Parathyroid adenoma (tissue), 2 donors: ENCODE measurements around the gene PRR15L.

Source experiments
- H2AFZ ChIP-seq: fragments of 300-600 bp; sonication (generic); one replicate; pipeline ENCODE4 v1.7.0; 2017; ENCODE audit warnings: antibody characterized with exemption, mild to moderate bottlenecking
- H3K27ac ChIP-seq: fragments of 300-600 bp; sonication (generic); one replicate; pipeline ENCODE4 v1.7.0; 2017
- H3K27me3 ChIP-seq: fragments of 300-600 bp; sonication (generic); one replicate; pipeline ENCODE4 v1.7.0; 2017; ENCODE audit warnings: low read length; ENCODE audit not compliant: control insufficient read depth, insufficient read depth
- H3K36me3 ChIP-seq: fragments of 300-600 bp; sonication (generic); one replicate; pipeline ENCODE4 v1.7.0; 2017; ENCODE audit warnings: low read length; ENCODE audit not compliant: control insufficient read depth, insufficient read depth
- H3K4me1 ChIP-seq: fragments of 300-600 bp; sonication (generic); one replicate; pipeline ENCODE4 v1.7.0; 2017; ENCODE audit warnings: control low read depth
- H3K4me2 ChIP-seq: fragments of 300-600 bp; sonication (generic); one replicate; pipeline ENCODE4 v1.7.0; 2017; ENCODE audit warnings: low read length
- H3K4me3 ChIP-seq: fragments of 300-600 bp; sonication (generic); one replicate; pipeline ENCODE4 v1.7.0; 2017; ENCODE audit warnings: low read depth, low read length
- H3K79me2 ChIP-seq: fragments of 300-600 bp; sonication (generic); one replicate; pipeline ENCODE4 v1.7.0; 2017; ENCODE audit warnings: control low read depth
- H3K9ac ChIP-seq: fragments of 300-600 bp; sonication (generic); one replicate; pipeline ENCODE4 v1.7.0; 2017; ENCODE audit warnings: mild to moderate bottlenecking
- H3K9me3 ChIP-seq: fragments of 300-600 bp; sonication (generic); one replicate; pipeline ENCODE4 v1.7.0; 2017; ENCODE audit warnings: low read length; ENCODE audit not compliant: control insufficient read depth
- TF ChIP-seq, protein P1 (sequence below): fragments of 300-600 bp; sonication (generic); IDR thresholded peaks from one replicate; pipeline ENCODE4 v1.7.0; 2017; ENCODE audit warnings: antibody characterized with exemption, mild to moderate bottlenecking
- donor health status: primary hyperparathyroidism.

PRR15L gene

DNA sequence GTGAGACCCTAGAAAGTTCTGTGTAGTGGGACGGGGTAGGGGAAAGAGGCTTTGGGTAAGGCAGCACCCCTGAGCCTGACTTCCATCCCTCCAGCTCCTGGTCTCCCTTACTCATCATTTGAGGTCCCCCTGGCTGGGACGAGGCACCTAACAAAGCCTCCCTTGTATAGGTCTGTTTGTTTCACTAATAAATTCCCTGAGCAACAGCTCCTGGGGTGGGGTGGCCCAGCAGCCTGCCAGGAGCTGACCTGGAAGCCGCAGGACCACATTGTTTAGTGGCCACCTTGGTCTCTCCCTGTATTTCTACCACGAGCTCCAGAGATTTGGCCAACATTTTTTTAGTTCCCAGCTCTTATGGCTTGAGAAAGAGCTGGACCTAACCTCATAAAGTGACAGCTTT is 7.2 kb downstream of the PRR15L start:
- peaks cover 9% of the 10 kb centered on the region for H3K4me1 ChIP-seq
- no peaks in the 10 kb centered on the region for H3K36me3 ChIP-seq
- H3K27me3 ChIP-seq = no peaks in the 10 kb centered on the region
- H2AFZ ChIP-seq = no peak overlapping the region
- H3K9me3 ChIP-seq = no peaks in the 10 kb centered on the region
- TF ChIP-seq, protein P1, sequence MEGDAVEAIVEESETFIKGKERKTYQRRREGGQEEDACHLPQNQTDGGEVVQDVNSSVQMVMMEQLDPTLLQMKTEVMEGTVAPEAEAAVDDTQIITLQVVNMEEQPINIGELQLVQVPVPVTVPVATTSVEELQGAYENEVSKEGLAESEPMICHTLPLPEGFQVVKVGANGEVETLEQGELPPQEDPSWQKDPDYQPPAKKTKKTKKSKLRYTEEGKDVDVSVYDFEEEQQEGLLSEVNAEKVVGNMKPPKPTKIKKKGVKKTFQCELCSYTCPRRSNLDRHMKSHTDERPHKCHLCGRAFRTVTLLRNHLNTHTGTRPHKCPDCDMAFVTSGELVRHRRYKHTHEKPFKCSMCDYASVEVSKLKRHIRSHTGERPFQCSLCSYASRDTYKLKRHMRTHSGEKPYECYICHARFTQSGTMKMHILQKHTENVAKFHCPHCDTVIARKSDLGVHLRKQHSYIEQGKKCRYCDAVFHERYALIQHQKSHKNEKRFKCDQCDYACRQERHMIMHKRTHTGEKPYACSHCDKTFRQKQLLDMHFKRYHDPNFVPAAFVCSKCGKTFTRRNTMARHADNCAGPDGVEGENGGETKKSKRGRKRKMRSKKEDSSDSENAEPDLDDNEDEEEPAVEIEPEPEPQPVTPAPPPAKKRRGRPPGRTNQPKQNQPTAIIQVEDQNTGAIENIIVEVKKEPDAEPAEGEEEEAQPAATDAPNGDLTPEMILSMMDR = no peak
- no peak overlapping the region for H3K4me3 ChIP-seq
- no peak overlapping the region for H3K4me2 ChIP-seq
- no peak overlapping the region for H3K9ac ChIP-seq
- no peaks in the 10 kb centered on the region for H3K79me2 ChIP-seq
- no peak overlapping the region for H3K27ac ChIP-seq

DNA sequence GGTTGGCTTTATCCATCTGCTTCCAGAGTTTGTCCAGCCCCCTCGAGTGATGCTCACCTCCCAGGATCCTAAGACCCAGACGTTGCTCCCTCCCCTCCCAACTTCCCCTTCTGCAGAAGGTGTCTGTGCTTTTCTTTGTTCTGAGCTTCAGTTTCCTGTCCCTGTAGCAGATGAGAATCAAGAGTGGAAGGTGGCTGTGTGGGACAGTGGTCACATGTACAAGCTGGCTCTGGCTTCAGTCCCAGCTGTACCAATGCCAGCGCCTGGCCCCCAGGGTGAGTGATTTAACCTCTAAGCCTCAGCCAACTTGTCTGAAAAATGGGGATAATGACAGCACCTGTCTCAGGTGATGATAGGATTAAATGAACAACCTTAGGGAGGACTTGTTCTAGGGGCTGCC is 7.7 kb downstream of the PRR15L start:
- H3K79me2 ChIP-seq = no peaks in the 10 kb centered on the region
- H3K9me3 ChIP-seq = no peaks in the 10 kb centered on the region

DNA sequence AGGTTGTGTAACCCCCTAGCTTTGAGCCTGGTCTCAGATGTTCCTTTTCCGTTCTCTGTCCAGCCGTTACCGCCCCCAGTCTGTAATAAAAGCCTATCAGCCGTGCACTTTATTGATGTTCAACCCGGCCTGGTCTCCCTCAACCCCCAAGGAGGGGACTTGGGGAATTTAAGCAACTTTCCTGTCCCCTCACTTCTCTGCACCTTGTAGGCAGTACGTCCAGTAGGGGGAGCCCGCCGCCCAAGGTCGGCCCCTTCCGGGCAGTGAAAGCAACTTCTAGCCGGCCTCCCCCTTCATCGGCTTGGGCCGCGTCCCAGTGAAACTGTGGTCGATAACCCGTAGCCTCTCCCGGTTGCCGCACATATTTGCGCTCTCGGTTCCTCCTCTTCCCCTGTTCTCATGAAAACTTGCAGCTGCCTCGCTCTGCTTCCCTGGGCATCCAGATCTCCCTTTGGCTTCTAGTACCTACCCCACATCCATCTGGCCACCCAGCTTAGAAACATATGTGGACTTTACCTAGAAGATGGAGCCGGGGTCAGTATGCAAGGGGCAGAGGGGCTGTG is 8.4 kb downstream of the PRR15L start:
- TF ChIP-seq, protein P1 = peak; percentile 95
- H2AFZ ChIP-seq = peak overlapping the region; percentile 72
- H3K27me3 ChIP-seq = no peaks in the 10 kb centered on the region
- no peaks in the 10 kb centered on the region for H3K79me2 ChIP-seq
- H3K9ac ChIP-seq = no peak overlapping the region
- H3K27ac ChIP-seq = no peak overlapping the region
- H3K4me3 ChIP-seq = no peak overlapping the region
- peaks cover 9% of the 10 kb centered on the region for H3K4me1 ChIP-seq
- H3K9me3 ChIP-seq = no peaks in the 10 kb centered on the region
- no peaks in the 10 kb centered on the region for H3K36me3 ChIP-seq
- H3K4me2 ChIP-seq = peak overlapping the region; percentile 54

More for the DNA sequence above, 7.7 kb downstream of the PRR15L start:
- TF ChIP-seq, protein P1 = no peak
- Histone ChIP-seq H2AFZ (peak overlapping the region; percentile 72), H3K4me3 (no peak overlapping the region), H3K9ac (no peak overlapping the region), H3K36me3 (no peaks in the 10 kb centered on the region), H3K4me1 (peaks cover 9% of the 10 kb centered on the region), H3K4me2 (no peak overlapping the region), H3K27me3 (no peaks in the 10 kb centered on the region), H3K27ac (no peak overlapping the region)

DNA sequence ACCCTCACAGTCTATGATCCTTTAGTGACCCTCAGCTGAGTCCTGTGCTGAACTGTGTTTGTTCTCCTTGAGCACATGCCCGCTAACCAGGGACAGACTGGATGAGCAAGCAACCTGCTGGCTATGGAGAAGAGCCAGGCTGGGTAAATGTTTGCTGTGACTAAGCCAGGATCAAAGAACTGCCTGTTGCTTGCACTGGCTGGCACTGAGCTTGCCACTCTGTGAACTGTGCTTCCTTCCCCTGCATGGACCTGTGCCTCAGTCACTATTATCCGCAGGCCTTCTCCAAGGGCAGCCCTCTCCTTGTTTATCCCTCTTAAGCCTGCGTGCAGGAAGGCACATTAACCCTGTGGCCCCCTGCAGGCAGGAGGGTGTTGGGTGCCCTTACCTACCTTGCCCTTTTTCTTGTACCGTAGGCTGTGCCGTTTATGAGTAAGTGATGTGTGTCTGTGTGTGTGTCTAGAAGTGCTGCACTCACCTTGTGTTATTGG is 8.9 kb downstream of the PRR15L start:
- Histone ChIP-seq H3K9me3 (no peaks in the 10 kb centered on the region), H3K4me3 (no peak overlapping the region), H3K79me2 (no peaks in the 10 kb centered on the region), H3K4me2 (no peak overlapping the region), H3K9ac (no peak overlapping the region), H2AFZ (peak overlapping the region; percentile 72), H3K4me1 (peaks cover 9% of the 10 kb centered on the region), H3K36me3 (no peaks in the 10 kb centered on the region), H3K27me3 (no peaks in the 10 kb centered on the region), H3K27ac (no peak overlapping the region)
- TF ChIP-seq, protein P1 = no peak

DNA sequence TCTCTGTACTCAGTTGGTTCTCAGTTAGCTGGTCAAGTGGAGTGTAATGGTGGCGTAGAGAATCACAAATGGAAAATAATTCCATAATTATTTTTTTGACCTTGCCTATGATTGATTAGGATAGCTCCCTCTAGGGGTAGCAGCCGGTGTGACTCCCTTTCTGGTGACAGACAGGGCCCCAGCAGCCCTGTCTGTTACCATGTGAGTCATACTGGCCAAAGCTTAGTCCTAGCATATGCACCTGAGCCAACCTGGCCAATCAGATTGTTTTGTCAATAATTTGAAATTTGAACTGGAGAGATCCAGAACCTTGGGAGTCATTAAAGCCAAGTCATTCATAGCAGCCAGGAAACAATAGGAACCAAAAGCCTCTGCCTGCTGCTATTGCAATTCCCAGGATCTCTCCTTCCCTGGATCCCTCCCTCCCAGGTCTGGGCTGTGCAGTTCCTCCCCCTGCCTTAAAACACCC is 10.7 kb downstream of the PRR15L start:
- Histone ChIP-seq H3K27ac (peak overlapping the region; percentile 45), H3K9me3 (no peaks in the 10 kb centered on the region), H3K4me1 (peaks cover 9% of the 10 kb centered on the region), H3K9ac (no peak overlapping the region), H2AFZ (peak overlapping the region; percentile 5), H3K27me3 (no peaks in the 10 kb centered on the region), H3K4me3 (no peak overlapping the region), H3K79me2 (no peaks in the 10 kb centered on the region), H3K36me3 (no peaks in the 10 kb centered on the region), H3K4me2 (peak overlapping the region; percentile 9)
- TF ChIP-seq, protein P1 = peak; percentile 91
